ENCODE data around the gene VRK1. TPM values are rescaled to one million over a fixed set of nuclear protein-coding genes. Genes with fewer than 3 reads are reported as not detected.

The VRK1 gene
- polyA plus RNA-seq, 1 of the 3 experiments (the other 2 are of a cell fraction), result 9.1 TPM

GRCh38 chr14:96797582-96798349 lies 584 bp downstream of the VRK1 start:
- no peaks in the 10 kb centered on the region for H3K9me3 ChIP-seq
- peaks cover 7 to 16% of the 10 kb centered on the region in 2 experiments; a peak in 3 of 4 replicates for H3K4me1 ChIP-seq (ENCODE audit: control insufficient read depth in 1 of 2, insufficient read depth in 2 of 2, low read depth in 1 of 2, low read length in 1 of 2)
- peak overlapping the region; percentile 94 for H3K4me2 ChIP-seq
- H2AFZ ChIP-seq (ENCODE audit: low read depth), result peak overlapping the region; percentile 87
- no peaks in the 10 kb centered on the region for H3K36me3 ChIP-seq (replicated peaks in 1 of 2; ENCODE audit: control insufficient read depth in 1 of 2, insufficient read depth in 2 of 2, low read length in 1 of 2)
- H3K9ac ChIP-seq, result peak overlapping the region; percentile 86
- no peaks in the 10 kb centered on the region for H4K20me1 ChIP-seq (ENCODE audit: insufficient read depth)
- peaks cover 53% of the 10 kb centered on the region for H3K79me2 ChIP-seq (ENCODE audit: insufficient read depth)
- no peak for TF ChIP-seq GATA2 (CRISPR knock-in tag; IDR thresholded peaks at IDR 0.05)
- peak; percentile 47; the same call in 1 of the 2 replicates for TF ChIP-seq MXI1 (IDR thresholded peaks at IDR 0.05; ENCODE audit: low read depth, low read length)
- H3K27ac ChIP-seq (ENCODE audit: low read depth in 2 of 2, low read length in 1 of 2), result peak overlapping the region; percentile 30 to 43; a peak in 1 of 4 replicates
- ChIA-PET CTCF (interaction anchor here (0.9 to 2.1 kb wide), 3 partner anchors 25 to 55 kb away, joined by 3 to 6 read pairs (median 4); no protein-coding TSS in a partner anchor), POLR2A (no interaction called here)
- peak; percentile 45 for DNase-seq
- H3K9me2 ChIP-seq, result no peaks in the 10 kb centered on the region
- WGBS (ENCODE audit: low lambda C conversion rate), result 4% methylated on average over 23 of the region's 59 CpGs
- H3K27me3 ChIP-seq (ENCODE audit: insufficient read depth), result no peaks in the 10 kb centered on the region
- no peaks in the 10 kb centered on the region for H3F3A ChIP-seq (replicated peaks; ENCODE audit: insufficient read depth)
- H3K4me3 ChIP-seq (ENCODE audit: low read depth in 2 of 2, low read length in 1 of 2), result peak overlapping the region; percentile 81 to 90

DNA sequence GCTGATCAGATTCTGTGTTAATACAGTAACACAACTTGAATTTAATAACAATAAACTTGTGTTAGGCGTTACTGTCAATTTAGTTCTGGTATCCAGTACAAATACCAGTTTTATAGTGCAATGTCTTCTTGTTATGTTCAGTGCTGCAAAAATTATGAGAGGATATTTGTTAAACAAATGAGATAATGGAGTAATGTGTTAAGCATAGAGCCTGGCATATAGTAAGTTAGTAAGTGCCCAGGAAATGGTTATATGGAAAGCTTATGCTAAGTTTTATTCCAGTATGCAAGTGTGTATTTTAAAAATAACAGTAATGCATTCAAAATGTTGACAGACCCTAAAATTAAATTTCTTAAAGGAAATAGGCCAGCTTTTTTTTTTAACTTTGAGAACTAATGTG lies 1.8 kb downstream of the VRK1 start:
- H3K9me3 ChIP-seq, result no peaks in the 10 kb centered on the region
- H4K20me1 ChIP-seq (ENCODE audit: insufficient read depth), result no peaks in the 10 kb centered on the region
- no peaks in the 10 kb centered on the region for H3K27me3 ChIP-seq (ENCODE audit: insufficient read depth)
- no peaks in the 10 kb centered on the region for H3K9me2 ChIP-seq
- no peaks in the 10 kb centered on the region for H3F3A ChIP-seq (replicated peaks; ENCODE audit: insufficient read depth)
- peaks cover 7 to 16% of the 10 kb centered on the region in 2 experiments; a peak in 3 of 4 replicates for H3K4me1 ChIP-seq (ENCODE audit: control insufficient read depth in 1 of 2, insufficient read depth in 2 of 2, low read depth in 1 of 2, low read length in 1 of 2)
- peaks cover 65% of the 10 kb centered on the region for H3K79me2 ChIP-seq (ENCODE audit: insufficient read depth)
- no peak overlapping the region for H3K27ac ChIP-seq (ENCODE audit: low read depth in 2 of 2, low read length in 1 of 2)
- H3K4me2 ChIP-seq, result peak overlapping the region; percentile 94
- CTCF ChIA-PET, result no interaction called here
- no peak overlapping the region for H3K9ac ChIP-seq
- peak overlapping the region in 1 of 2 experiments; percentile 81; a peak in 1 of 4 replicates for H3K4me3 ChIP-seq (ENCODE audit: low read depth in 2 of 2, low read length in 1 of 2)
- no peak for DNase-seq
- POLR2A ChIA-PET, result no interaction called here
- H2AFZ ChIP-seq (ENCODE audit: low read depth), result peak overlapping the region; percentile 37
- 97% methylated on average over 1 of the region's 1 CpG for WGBS (ENCODE audit: low lambda C conversion rate)
- no peaks in the 10 kb centered on the region for H3K36me3 ChIP-seq (replicated peaks in 1 of 2; ENCODE audit: control insufficient read depth in 1 of 2, insufficient read depth in 2 of 2, low read length in 1 of 2)
- TF ChIP-seq TAF1 (IDR thresholded peaks at IDR 0.05; ENCODE audit: borderline replicate concordance, low read depth, low read length) (no peak), FOXJ3 (CRISPR knock-in tag; IDR thresholded peaks at IDR 0.05) (no peak), SIN3A (IDR thresholded peaks at IDR 0.05; ENCODE audit: borderline replicate concordance, low read depth, low read length) (no peak), CHD2 (IDR thresholded peaks at IDR 0.05; ENCODE audit: low read length, partially characterized antibody) (no peak), USF2 (IDR thresholded peaks at IDR 0.05; ENCODE audit: borderline replicate concordance, low read depth, low read length) (no peak), MAX (IDR thresholded peaks at IDR 0.05; ENCODE audit: low read depth) (no peak), FOXM1 (IDR thresholded peaks at IDR 0.05; ENCODE audit: low read depth) (no peak), RFX5 (IDR thresholded peaks at IDR 0.05; ENCODE audit: low read length) (no peak), ELF1 (IDR thresholded peaks at IDR 0.05) (no peak), MEF2A (IDR thresholded peaks at IDR 0.05; ENCODE audit: borderline replicate concordance, low read depth) (no peak), EZH2phosphoT487 (IDR thresholded peaks at IDR 0.05; ENCODE audit: borderline replicate concordance, low read depth) (no peak)
- TF ChIP-seq, protein P1, sequence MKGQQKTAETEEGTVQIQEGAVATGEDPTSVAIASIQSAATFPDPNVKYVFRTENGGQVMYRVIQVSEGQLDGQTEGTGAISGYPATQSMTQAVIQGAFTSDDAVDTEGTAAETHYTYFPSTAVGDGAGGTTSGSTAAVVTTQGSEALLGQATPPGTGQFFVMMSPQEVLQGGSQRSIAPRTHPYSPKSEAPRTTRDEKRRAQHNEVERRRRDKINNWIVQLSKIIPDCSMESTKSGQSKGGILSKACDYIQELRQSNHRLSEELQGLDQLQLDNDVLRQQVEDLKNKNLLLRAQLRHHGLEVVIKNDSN (IDR thresholded peaks at IDR 0.05; ENCODE audit: borderline replicate concordance, low read depth), result no peak

Measured in SK-N-SH (cell line).